Measurements from ENCODE around the gene JADE1. TPM values are rescaled to one million over a fixed set of nuclear protein-coding genes. Genes with fewer than 3 reads are reported as not detected.

JADE1 gene
- total and polyA plus RNA-seq, 2 experiments from 2014 or later: 84.2 to 158 TPM

GRCh38 chr4:128800701-128801284 lies 8.7 kb upstream of the JADE1 start (continued):
- TF ChIP-seq ZNF331 (CRISPR knock-in tag; IDR thresholded peaks at IDR 0.05; ENCODE audit: low read depth) (no peak), REST (IDR thresholded peaks at IDR 0.05; ENCODE audit: unreplicated experiment) (no peak), EZH2 (IDR thresholded peaks at IDR 0.05; ENCODE audit: low read depth, unreplicated experiment) (no peak), ETS1 (IDR thresholded peaks at IDR 0.05) (no peak)

GRCh38 chr4:128802680-128803628 lies 6.5 kb upstream of the JADE1 start:
- Mint-ChIP-seq H3K4me3 (no peak overlapping the region; the same call in 2 of the 3 replicates), H3K9me3 (no peaks in the 10 kb centered on the region), H3K36me3 (ENCODE audit: low read depth) (no peaks in the 10 kb centered on the region), H3K4me1 (peaks cover 13% of the 10 kb centered on the region), H3K27ac (no peak overlapping the region), H3K27me3 (ENCODE audit: insufficient read depth, low read depth, poor library complexity) (peaks cover 5% of the 10 kb centered on the region)
- Histone ChIP-seq H4K20me1 (replicated peaks; ENCODE audit: insufficient read depth) (no peaks in the 10 kb centered on the region), H3K4me2 (peak overlapping the region; percentile 70), H3F3A (replicated peaks; ENCODE audit: low read depth) (peaks cover 16% of the 10 kb centered on the region; the same call in 1 of the 2 replicates), H3K79me2 (replicated peaks; ENCODE audit: insufficient read depth) (no peaks in the 10 kb centered on the region), H3K9me2 (ENCODE audit: insufficient read depth) (peaks cover 3% of the 10 kb centered on the region; the same call in 1 of the 2 replicates), H3K27me3 (ENCODE audit: insufficient read depth) (no peaks in the 10 kb centered on the region), H3K27ac (ENCODE audit: low read depth) (peak overlapping the region; percentile 95), H3K36me3 (ENCODE audit: insufficient read depth) (no peaks in the 10 kb centered on the region), H2AFZ (no peak overlapping the region), H3K4me3 (peak overlapping the region; percentile 2; the same call in 1 of the 2 replicates), H3K4me1 (ENCODE audit: insufficient read depth) (peaks cover 64% of the 10 kb centered on the region)
- ATAC-seq (peak; percentile 94), DNase-seq (ENCODE audit: low spot score) (peak; percentile 83)
- TF ChIP-seq NANOG (IDR thresholded peaks at IDR 0.05; ENCODE audit: borderline replicate concordance) (peak; percentile 98), ZNF462 (CRISPR knock-in tag; IDR thresholded peaks at IDR 0.05) (peak; percentile 89), ZNF114 (CRISPR knock-in tag; IDR thresholded peaks at IDR 0.05) (peak; percentile 87; the same call in 1 of the 2 replicates), CTCF (conservative IDR thresholded peaks at IDR 0.05; ENCODE audit: low read depth in 2 of 2) (no peak), POLR2AphosphoS5 (IDR thresholded peaks at IDR 0.05; ENCODE audit: low read depth) (peak; percentile 50; the same call in 1 of the 2 replicates)

All from GM23338 (cell line).